Nephron progenitor cell (in vitro differentiated cells): ENCODE results near the gene ECE2.

Experiments used
- DNase-seq: peaks from one replicate; pipeline ENCODE4 v3.0.0; 2021
- H3K27ac Mint-ChIP-seq: 2 replicates; pipeline ENCODE4 v1.8.0; 2021; ENCODE audit warnings: mild to moderate bottlenecking, moderate library complexity, mixed read lengths
- H3K27me3 Mint-ChIP-seq: 2 replicates; pipeline ENCODE4 v1.8.0; 2021; ENCODE audit warnings: mild to moderate bottlenecking, low read depth, mixed read lengths; ENCODE audit not compliant: poor library complexity
- H3K36me3 Mint-ChIP-seq: 2 replicates; pipeline ENCODE4 v1.8.0; 2021; ENCODE audit warnings: low read depth, mixed read lengths
- H3K4me1 Mint-ChIP-seq: 2 replicates; pipeline ENCODE4 v1.8.0; 2021; ENCODE audit warnings: mixed read lengths
- H3K4me3 Mint-ChIP-seq: 2 replicates; pipeline ENCODE4 v1.8.0; 2021; ENCODE audit warnings: mild to moderate bottlenecking, moderate library complexity, mixed read lengths
- H3K9me3 Mint-ChIP-seq: 2 replicates; pipeline ENCODE4 v1.8.0; 2021; ENCODE audit warnings: mild to moderate bottlenecking, moderate library complexity, mixed read lengths
- TF ChIP-seq, protein P1 (sequence below): fragments of 200-600 bp; sonication (generic); IDR thresholded peaks from 2 replicates; pipeline ENCODE4 v1.5.0; 2021; ENCODE audit warnings: antibody characterized with exemption

The ECE2 gene

DNA sequence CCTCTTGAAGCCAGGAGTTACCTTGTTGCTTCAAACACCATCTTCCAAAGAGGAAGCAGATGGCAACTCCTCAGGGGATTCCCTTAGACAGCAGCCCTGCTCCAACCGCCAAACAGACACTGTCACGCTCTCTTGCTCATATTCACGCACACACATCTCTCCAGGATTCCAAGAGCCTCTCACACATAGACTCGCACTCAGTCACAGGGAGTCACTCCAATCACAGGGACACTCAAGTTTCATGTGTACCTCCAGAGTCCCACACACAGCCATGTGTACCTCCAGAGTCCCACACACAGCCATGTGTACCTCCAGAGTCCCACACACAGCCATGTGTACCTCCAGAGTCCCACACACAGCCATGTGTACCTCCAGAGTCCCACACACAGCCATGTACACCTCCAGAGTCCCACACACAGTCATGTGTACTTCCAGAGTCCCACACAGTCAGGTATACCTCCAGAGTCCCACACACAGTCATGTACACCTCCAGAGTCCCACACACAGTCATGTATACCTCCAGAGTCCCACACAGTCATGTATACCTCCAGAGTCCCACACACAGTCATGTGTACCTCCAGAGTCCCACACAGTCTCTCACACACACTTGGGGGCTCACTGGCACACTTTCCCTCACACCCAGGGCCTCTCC, 40.3 kb upstream of the ECE2 start:
- H3K4me1 Mint-ChIP-seq: peaks cover 8% of the 10 kb centered on the region
- no peaks in the 10 kb centered on the region for H3K36me3 Mint-ChIP-seq
- no peak overlapping the region for H3K27ac Mint-ChIP-seq
- TF ChIP-seq, protein P1, sequence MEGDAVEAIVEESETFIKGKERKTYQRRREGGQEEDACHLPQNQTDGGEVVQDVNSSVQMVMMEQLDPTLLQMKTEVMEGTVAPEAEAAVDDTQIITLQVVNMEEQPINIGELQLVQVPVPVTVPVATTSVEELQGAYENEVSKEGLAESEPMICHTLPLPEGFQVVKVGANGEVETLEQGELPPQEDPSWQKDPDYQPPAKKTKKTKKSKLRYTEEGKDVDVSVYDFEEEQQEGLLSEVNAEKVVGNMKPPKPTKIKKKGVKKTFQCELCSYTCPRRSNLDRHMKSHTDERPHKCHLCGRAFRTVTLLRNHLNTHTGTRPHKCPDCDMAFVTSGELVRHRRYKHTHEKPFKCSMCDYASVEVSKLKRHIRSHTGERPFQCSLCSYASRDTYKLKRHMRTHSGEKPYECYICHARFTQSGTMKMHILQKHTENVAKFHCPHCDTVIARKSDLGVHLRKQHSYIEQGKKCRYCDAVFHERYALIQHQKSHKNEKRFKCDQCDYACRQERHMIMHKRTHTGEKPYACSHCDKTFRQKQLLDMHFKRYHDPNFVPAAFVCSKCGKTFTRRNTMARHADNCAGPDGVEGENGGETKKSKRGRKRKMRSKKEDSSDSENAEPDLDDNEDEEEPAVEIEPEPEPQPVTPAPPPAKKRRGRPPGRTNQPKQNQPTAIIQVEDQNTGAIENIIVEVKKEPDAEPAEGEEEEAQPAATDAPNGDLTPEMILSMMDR: no peak
- no peak overlapping the region for H3K4me3 Mint-ChIP-seq
- H3K9me3 Mint-ChIP-seq: no peaks in the 10 kb centered on the region
- no peak for DNase-seq
- peaks cover 62% of the 10 kb centered on the region for H3K27me3 Mint-ChIP-seq

DNA sequence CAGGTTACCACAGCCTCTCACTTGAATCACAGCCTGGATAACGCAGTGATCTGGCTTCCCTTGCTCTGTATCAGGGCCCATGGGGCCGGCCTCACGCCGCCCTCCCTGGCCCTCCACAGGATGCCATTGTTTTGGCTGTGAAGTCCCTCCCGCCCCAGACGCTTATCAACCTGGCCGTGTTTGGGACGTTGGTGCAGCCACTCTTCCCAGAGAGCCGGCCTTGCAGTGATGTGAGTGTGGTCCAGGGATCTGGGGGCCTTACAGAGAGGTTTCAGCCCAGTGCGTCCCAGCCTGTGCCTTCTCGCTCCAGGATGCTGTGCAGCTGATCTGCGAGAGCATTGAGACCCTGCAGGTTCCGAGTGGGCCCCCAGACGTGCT, 39.8 kb upstream of the ECE2 start:
- Mint-ChIP-seq H3K4me1 (peaks cover 5% of the 10 kb centered on the region), H3K4me3 (no peak overlapping the region), H3K9me3 (no peaks in the 10 kb centered on the region), H3K36me3 (no peaks in the 10 kb centered on the region), H3K27me3 (peaks cover 57% of the 10 kb centered on the region), H3K27ac (no peak overlapping the region)
- TF ChIP-seq, protein P1: no peak
- no peak for DNase-seq

DNA sequence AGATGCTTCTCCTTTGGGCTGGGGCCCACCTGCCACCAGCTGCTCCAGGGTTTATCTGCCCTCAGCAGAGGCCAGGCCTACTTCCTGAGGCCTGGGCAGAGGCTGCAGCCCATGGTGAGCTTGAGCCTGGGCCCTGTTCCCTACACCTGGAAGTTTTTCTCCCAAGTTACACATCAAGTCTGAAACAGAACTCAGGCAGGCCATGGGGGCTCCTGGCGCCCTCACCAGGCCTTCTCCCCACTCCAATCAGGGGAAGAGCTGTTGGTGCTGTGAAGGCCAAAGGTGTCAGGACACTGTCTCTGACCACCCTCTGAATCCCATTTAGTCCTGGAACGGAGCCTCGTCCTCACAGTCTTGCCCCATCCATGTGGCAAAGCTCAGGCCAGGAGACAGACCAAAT, 39.2 kb upstream of the ECE2 start:
- Mint-ChIP-seq H3K27ac (no peak overlapping the region), H3K9me3 (no peaks in the 10 kb centered on the region), H3K27me3 (peaks cover 51% of the 10 kb centered on the region), H3K4me3 (no peak overlapping the region), H3K36me3 (no peaks in the 10 kb centered on the region), H3K4me1 (no peaks in the 10 kb centered on the region)
- no peak for DNase-seq
- TF ChIP-seq, protein P1: no peak

DNA sequence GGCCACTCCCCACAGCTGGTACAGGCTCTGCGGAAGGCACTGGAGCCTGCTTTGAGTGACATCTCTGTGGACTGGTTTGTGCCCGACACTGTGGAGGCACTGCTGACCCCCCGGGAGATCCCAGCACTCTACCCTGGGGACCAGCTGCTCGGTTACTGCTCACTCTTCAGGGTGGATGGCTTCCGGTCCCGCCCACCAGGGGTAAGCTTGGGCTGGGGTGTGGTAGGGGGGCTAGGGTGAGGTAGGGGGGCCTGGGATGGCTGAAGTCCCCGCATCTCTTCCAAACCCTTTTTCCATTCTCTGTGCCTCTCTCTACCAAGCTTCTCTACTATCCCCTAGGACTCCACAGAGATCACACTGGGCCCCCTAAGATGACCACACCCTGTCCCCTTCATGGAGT, 38.6 kb upstream of the ECE2 start:
- H3K27ac Mint-ChIP-seq: no peak overlapping the region
- H3K4me1 Mint-ChIP-seq: no peaks in the 10 kb centered on the region
- peaks cover 45% of the 10 kb centered on the region for H3K27me3 Mint-ChIP-seq
- no peak overlapping the region for H3K4me3 Mint-ChIP-seq
- DNase-seq: no peak
- H3K9me3 Mint-ChIP-seq: no peaks in the 10 kb centered on the region
- TF ChIP-seq, protein P1: no peak
- peaks cover under 1% of the 10 kb centered on the region for H3K36me3 Mint-ChIP-seq

DNA sequence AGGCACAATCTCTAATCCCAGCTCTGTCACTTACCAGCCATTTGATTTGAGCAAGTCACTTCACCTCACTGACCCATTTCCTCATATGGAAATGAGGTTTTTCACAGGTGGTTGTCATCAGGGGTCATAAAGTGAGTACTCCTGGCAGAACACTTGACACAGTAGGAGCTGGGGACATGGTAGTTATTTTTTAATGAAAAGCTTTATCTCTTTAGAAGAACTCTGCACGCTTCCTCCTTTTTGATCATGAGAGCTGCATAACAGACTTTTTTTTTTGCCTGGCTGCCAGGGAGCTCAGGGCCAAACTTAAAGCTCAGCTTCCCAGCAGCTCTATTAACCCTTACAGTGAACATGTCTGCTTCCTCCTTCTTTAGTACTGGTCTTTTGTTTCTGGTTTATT, 38.0 kb upstream of the ECE2 start:
- Mint-ChIP-seq H3K27ac (no peak overlapping the region), H3K4me3 (no peak overlapping the region), H3K36me3 (peaks cover 7% of the 10 kb centered on the region), H3K27me3 (peaks cover 41% of the 10 kb centered on the region), H3K9me3 (no peaks in the 10 kb centered on the region), H3K4me1 (no peaks in the 10 kb centered on the region)
- TF ChIP-seq, protein P1: no peak
- no peak for DNase-seq

DNA sequence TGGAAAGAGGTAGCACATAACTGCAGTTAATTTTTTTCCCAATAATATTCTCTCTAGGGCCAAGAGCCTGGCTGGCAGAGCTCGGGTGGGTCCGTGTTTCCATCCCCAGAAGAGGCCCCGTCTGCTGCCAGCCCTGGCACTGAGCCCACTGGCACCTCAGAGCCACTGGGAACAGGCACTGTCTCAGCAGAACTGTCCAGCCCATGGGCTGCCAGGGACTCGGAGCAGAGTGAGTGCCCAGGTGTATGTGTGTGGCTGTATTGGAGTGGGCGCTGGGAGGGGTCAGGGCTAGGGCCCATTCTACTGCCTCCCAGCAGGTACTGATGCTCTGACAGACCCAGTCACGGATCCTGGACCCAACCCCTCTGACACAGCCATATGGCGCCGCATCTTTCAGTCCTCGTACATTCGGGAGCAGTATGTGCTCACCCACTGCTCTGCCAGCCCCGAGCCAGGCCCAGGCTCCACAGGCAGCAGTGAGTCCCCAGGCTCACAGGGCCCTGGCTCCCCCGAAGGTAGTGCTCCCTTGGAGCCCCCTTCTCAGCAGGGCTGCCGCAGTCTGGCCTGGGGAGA, 37.5 kb upstream of the ECE2 start:
- H3K27ac Mint-ChIP-seq: no peak overlapping the region

More for the DNA sequence above, 37.5 kb upstream of the ECE2 start:
- H3K27me3 Mint-ChIP-seq: peaks cover 37% of the 10 kb centered on the region
- peaks cover 10% of the 10 kb centered on the region for H3K36me3 Mint-ChIP-seq
- H3K9me3 Mint-ChIP-seq: no peaks in the 10 kb centered on the region
- H3K4me3 Mint-ChIP-seq: no peak overlapping the region
- H3K4me1 Mint-ChIP-seq: no peaks in the 10 kb centered on the region
- TF ChIP-seq, protein P1: no peak
- no peak for DNase-seq
